ENCODE results near the gene RPP40.

DNA sequence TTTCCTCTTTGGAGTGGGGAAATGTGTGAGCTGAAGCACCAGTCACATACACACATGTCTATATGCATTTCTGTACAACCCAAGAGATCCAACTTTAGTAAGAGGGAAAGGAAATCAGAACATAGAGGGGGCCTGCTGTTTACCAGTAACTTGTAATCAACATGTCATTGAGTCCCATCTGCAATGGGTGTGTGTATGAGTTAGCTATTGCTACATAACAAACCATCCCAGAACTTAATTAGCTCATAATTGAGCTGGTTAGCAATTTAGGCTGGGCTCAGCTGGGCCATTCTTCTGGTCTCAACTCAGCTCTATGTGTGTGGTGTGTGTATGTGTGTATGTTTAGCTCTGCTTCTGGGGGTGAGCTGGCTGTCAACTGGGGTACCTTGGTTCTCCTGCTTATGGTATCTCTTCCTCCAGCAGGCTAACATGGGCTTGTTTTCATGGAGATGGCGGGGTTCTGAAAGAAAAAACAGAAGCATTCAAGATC lies 10.3 kb upstream of the RPP40 start:
- TF ChIP-seq, protein P1, sequence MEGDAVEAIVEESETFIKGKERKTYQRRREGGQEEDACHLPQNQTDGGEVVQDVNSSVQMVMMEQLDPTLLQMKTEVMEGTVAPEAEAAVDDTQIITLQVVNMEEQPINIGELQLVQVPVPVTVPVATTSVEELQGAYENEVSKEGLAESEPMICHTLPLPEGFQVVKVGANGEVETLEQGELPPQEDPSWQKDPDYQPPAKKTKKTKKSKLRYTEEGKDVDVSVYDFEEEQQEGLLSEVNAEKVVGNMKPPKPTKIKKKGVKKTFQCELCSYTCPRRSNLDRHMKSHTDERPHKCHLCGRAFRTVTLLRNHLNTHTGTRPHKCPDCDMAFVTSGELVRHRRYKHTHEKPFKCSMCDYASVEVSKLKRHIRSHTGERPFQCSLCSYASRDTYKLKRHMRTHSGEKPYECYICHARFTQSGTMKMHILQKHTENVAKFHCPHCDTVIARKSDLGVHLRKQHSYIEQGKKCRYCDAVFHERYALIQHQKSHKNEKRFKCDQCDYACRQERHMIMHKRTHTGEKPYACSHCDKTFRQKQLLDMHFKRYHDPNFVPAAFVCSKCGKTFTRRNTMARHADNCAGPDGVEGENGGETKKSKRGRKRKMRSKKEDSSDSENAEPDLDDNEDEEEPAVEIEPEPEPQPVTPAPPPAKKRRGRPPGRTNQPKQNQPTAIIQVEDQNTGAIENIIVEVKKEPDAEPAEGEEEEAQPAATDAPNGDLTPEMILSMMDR (IDR thresholded peaks at IDR 0.05), result no peak
- TF ChIP-seq POLR2A (IDR thresholded peaks at IDR 0.05), result no peak

All from esophagus squamous epithelium (tissue), 4 donors.